Smooth muscle cell of the brain vasculature (primary cell): ENCODE results near the gene RHCE.
"Not testable (repeated sequence)": the region's sequence is repeated elsewhere in the genome, so short reads cannot be mapped to it uniquely, and the experiment has no call there.

ENCODE experiments used
- DNase-seq: peaks from one replicate; pipeline ENCODE4 v3.0.0-alpha.2; 2012; ENCODE audit warnings: low read depth, low spot score

The RHCE gene

DNA sequence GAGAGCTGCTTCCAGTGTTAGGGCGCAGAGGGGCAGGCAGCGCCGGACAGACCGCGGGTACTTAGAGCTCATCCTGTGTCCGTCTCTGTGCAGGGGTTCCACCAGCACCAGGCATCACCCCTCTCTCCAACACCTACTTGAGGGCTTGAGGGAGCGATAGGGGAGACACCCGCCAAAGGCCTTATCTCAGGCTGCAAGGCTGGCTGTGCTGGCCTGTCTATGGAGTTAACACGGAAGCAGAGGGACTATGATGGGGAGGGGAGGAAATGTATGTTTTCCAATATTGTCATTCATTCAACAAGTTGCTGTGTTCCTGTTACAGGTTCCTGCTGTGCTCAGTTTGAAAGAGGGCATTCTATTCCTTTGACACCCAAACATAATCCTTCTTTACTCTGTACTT lies at the start of gene RHCE:
Gene RHCE (minus strand): TSS at position 111 of the 400 bp plus-strand sequence. CDS start 39 bp downstream, at position 72.
- DNase-seq = not testable (repeated sequence)

DNA sequence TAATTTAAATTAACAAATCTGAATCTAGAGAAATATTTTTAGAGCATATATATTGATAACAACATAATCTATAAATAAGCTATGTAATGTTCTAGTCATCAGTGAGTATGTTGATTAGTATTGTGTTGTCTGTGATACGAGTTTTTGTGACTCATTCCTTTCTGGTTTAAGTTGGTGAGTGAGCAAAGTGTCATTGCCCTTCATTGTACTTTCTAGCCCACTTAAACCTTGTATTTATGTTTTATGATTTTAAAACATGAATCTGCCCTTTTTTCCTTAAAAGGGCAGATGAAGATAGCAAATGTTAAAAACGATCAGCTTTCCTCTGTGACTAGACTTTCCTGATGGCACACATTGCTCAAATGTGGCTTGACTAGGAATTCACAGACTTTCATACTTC lies 48.6 kb upstream of the RHCE start:
- no peak for DNase-seq

DNA sequence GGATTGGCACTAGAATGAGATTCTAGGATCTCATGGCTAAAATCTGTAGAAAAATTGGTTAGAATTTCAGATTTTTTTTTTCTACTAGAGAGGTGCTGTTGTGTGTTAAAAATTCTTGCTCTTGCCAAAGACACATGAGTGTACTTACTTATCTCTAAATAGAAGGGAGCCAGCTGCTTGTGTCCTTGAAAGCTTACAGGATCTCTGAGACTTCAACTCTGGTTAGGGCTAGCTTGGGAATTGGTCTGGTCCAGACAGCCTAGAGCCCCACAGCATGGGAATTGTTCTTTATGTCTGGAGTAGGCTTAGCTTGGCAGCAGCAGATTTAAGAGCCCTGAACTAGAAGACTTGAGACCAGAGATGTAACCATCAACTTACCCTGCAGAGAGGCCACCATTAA lies 47.4 kb upstream of the RHCE start:
- DNase-seq = no peak

DNA sequence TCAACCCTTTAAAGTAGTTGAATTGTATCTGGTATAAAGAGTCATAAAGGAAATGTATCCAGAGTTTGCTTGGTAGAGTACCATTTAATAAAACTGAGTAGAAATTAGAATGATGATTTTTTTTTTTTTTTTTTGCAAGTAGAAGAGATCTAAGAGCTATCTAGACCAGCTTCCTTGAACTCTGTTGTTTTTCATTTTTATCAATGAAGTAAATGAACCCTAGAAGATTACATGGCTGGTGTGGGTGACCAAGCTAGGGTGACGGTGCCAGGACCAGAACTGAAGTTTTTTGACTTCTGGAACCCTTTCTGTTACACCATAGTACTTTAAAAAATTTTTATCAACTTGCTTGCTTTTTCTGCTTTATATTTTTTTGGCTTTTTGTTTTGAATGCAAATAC lies 47.0 kb upstream of the RHCE start:
- DNase-seq = no peak

DNA sequence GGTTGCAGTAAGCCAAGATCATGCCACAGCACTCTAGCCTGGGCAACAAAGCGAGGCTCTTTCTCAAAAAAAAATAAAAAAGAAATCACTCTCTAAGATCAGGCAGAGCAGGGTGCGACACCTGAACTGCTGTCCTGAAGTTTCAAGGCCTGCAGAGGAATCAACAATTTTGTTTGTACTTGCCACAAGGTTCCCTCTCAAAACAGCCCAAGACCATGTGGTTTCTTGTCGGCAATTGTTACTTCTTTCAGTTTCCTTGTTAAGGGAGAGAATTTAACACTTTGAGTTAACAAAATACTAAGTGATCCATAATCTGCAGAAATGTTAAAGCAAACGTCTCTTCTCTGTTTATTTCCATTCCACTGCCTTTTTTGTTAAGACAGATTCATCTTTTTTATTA lies 46.6 kb upstream of the RHCE start:
- DNase-seq = no peak

DNA sequence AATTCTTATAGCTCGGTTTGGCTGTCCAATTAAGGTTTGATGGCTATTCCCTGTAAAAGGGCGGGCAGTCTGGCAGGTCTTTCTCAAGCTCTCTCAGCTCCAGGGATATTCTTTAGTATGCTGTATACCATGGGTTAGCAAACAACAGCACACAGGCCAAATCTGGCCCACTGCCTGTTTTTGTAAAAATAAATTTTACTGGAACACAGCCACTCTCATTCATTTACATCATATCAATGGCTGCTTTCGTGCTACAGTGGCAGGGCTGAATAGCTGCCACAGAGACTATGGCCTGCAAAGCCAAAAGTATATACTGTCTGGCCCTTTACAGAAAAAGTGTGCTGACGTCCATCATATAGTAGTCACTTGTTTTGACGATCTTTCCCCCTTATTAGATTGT lies 42.1 kb upstream of the RHCE start:
- no peak for DNase-seq

DNA sequence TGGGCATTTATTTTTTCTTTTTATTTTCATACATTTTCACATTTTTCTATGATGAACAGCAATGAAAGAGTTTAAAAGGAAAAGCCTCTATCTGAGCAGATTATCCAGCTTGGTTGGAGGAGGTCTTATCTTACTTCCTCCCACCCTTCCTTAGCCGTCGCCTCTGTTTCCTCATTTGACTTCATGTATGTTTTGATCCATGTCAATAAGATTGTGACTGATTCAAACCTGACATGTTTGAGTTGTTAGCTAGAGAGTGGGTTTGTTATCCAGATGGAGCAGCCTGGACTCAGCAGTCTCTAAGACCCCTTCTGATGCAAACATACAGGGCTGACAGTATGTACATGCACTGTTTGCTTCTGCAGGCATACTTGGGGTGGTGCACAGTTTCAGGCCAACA lies 41.2 kb upstream of the RHCE start:
- DNase-seq = no peak

DNA sequence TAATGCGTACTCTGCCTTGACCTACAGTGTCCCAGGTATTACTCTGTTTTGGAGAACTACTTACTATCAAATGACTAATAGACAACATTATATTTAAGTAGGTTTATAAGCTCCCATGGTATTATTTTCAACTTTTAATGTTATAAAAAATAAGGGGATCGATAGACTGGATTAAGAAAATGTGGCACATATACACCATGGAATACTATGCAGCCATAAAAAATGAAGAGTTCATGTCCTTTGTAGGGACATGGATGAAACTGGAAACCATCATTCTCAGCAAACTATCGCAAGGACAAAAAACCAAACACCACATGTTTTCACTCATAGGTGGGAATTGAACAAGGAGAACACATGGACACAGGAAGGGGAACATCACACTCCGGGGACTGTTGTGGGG lies 40.2 kb upstream of the RHCE start:
- not testable (repeated sequence) for DNase-seq

DNA sequence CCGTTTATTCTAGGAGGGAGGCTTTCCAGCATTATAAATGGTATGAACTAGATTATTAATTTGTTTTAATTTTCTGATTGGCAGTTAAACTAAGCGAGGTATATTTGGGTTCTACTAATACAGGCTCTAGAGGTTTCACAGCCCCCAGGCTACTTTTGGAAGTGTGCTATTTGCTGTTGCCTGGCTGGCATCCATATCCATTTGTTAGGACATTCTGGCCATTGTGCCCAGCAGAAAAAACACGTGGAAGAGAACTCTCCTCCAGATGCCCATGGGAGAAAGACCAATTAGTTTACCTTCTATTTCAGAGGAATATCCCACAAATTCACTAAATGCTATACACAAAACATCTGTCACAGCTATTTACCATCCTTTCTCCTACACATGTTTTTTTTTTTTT lies 39.4 kb upstream of the RHCE start:
- no peak for DNase-seq

DNA sequence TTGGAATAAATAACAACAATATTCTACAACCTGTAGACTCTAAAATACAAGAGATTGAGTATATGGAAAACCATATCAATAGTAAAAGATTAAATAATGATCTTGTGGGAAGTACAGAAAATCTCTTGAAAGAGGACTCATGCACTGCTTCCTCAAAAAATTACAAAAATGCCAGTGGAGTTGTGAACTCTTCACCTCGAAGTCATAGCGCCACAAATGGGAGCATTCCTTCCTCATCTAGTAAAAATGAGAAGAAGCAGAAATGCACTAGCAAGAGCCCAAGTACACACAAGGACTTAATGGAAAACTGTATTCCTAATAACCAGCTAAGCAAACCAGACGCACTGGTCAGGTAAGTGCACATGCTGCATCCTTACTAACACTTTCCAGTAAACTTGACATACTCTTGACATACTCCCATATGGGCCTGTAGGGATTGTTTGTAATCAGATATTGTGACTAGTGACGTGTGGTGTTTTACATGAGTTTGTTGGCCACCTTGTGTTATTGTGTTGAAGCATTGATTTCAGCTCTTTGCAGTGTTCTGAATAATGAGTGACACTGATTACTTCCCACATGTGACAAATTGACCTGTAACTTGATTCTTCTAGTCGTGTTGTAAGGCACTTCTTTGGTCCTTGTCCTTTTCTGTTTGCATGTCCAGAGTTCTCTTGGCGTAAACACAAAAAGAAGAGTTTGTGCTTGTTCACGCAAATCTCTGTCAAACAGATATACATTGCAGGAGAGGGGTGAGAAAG lies 38.1 kb upstream of the RHCE start:
- no peak for DNase-seq

DNA sequence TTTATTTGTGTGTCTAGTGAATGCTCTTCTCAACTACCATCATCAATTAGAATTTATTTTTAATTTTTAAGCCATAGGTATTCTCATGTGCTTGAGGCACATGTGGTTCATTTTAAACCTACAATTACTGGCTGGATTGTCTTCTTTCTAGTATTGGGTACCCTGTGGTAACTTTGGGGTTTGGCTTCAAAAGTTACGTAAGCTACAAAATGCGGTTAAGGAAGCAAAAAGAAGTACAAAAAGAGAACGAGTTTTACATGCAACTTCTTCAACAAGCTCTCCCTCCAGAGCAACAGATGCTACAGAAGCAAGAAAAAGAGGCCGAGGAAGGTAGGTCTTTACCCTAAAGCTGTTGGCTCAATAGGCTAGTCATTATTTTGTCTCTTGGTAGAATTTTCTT lies 35.9 kb upstream of the RHCE start:
- DNase-seq = no peak

DNA sequence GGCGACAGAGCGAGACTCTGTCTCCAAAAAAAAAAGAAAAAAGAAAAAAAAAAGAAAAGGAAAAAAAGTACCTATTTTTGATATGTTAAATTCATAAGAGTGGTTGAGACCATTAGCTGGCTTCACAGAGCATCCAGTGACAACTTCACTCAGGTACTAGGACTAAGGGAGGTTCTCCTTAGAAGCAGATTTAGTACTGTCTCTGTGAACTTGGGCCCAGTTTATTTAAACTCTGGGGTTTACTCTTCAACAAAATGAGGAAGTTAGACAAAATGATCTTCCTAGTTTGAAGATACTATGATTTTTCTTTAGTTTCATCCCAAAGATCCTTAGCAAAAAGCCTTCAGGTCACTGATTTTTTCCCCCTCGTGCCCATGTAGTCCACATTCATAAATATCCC lies 31.3 kb upstream of the RHCE start:
- no peak for DNase-seq

DNA sequence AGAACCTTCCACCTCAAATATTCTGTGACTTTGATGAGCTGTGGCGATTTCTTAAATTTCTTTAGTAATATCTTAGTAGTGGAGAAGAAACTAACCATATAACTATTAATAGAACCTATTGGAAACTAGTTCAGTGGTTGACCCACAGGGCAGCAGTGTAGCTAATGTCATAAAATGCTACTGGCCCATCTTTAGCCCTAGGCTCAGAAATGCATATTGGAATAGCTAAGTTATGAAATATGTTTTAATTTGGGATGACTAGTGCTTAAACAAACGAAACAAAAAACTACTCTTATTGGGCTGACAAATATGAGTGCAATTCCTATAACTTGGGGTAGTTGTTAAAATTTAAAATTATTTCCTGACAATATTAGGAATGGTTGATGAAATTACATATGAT lies 30.3 kb upstream of the RHCE start:
- DNase-seq = no peak

DNA sequence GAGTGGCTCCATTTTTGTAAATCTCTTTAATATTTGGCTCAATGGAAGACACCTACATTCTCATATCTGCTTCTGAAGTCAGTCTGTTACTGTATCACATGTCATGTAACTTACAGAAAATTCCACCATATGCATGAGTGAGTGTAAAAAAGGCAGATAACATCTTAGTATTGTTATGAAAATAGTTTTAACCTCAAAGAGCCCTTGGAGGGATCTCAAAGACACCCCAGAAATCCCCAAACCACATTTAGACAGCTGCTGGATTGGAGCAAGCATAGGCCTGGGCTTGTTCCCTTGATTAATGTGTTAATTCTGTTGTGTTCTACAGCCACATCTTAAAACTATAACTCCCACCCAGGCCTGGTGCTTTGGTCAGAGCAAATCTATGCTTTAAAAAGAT lies 26.9 kb upstream of the RHCE start:
- no peak for DNase-seq

DNA sequence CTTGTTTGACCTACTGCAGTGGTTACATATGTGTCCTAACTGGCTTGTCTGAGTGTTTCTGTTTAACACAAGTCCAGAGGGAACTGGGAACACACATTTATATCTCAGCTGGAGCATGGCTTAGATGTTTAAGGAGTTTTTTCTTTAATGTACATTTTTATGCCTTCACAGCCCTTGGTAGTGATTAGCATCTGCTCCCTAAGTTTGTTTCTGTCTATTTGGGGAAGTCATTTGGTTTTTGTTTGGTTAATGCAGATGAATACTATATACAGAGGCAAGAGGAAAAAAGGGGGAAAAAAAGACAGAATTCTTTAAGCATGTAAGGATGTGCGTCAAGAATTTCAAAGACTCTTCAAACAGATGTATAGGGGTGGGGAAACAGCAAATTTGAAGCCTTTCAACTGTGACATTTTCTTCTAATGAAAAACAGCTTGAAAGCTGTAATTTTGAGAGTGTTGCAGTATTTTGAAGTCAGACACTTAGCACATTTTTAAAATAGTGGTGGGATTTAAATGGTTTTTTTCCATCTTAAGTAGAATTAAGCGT lies 25.4 kb upstream of the RHCE start:
- DNase-seq = no peak

DNA sequence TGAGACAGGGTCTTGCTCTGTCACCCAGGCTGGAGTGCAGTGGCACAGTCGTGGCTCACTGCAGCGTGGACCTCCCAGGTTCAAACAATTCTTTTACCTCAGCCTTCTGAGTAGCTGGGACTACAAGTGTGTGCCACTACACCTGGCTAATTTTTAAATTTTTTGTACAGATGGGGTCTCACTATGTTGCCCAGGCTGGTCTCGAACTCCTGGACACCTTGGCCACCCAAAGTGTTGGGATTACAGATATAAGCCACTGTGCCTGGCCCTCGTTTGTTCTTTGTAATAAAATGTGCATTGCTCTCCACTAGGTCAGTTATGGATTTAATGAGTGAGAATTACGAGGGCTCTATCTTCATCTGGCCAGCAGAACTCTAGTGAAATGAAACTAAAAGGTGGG lies 24.0 kb upstream of the RHCE start:
- not testable (repeated sequence) for DNase-seq

DNA sequence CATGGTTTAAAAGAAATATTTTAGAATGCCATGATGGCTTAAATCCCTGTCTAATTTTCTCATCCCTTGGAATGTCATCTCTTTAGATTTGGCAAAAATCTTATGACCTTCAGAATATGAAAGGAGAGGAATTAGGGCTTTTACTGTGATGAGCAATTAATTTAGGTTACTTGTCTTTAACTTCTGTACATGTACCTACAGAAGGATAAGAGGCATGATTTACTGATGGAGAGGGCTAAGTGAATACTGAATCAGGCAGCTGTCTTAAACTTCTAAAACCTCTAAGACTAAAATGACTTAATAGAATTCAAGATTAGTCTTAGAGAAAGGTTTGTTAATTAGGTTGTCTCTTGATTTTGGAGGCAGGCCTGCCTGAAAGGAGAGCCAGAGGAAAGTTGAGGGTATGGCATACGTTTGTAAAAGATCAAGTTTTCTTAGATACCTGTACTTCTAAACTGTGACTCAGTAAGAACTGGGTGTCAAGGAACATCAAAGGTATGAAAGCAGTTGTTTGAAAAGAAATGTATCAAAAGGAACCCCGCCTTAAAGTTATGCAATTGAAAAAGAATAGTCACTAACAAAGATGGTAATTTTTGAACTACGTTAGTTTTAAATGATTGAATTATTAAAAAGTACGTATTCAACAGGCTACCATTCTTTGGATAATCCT lies 22.5 kb upstream of the RHCE start:
- DNase-seq = no peak

DNA sequence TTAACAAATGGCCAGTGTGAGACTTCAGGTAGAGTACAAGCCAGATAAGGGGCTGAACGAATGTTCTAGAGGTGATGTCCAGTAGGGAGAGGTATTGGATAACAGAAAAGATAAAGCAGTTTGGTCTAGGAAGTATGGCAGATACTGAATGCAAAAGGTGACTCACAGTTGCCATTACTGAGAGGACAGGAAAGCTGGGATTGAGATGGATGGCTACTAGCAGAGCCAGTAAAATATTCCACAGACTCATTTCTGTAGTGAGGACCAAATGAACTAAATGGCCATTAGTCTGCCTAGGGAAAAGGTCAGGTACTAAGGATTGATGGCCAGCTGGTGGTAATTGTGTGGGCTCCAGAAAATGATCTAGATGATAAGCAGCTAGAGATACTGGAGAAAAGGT lies 21.6 kb upstream of the RHCE start:
- no peak for DNase-seq

DNA sequence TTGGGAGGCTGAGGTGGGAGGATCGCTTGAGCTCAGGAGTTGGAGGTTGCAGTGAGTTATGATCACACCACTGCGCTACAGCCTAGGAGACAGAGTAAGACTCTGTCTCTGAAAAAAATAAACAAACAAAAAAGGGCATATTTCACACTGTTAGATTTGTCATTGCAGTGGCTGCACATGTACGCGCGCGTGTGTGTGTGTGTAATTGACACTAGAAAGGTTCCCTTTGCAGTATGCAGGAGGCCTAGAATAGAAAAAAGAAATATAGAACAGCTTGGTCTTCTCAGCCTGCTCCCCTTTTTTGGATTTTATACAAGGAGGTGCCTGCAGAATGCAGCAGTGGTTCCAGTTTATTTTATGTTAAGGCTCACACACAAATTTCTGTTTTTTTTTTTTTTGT lies 18.7 kb upstream of the RHCE start:
- no peak for DNase-seq

DNA sequence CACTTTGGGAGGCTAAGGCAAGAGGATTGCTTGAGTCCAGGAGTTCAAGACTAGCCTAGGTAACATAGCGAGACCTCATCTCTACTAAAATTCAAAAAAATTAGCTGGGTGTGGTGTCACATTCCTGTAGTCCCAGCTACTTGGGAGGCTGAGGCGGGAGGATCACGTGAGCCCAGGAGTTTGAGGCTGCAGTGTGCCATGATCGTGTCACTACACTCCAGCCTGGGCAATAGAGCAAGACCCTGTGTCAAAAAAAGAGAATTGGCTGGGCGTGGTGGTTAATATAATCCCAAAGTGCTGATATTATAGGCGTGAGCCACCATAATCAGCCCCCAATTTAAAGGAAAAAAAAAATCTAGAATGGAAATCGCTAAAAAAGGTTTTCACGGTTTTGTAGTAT lies 17.0 kb upstream of the RHCE start:
- no peak for DNase-seq

DNA sequence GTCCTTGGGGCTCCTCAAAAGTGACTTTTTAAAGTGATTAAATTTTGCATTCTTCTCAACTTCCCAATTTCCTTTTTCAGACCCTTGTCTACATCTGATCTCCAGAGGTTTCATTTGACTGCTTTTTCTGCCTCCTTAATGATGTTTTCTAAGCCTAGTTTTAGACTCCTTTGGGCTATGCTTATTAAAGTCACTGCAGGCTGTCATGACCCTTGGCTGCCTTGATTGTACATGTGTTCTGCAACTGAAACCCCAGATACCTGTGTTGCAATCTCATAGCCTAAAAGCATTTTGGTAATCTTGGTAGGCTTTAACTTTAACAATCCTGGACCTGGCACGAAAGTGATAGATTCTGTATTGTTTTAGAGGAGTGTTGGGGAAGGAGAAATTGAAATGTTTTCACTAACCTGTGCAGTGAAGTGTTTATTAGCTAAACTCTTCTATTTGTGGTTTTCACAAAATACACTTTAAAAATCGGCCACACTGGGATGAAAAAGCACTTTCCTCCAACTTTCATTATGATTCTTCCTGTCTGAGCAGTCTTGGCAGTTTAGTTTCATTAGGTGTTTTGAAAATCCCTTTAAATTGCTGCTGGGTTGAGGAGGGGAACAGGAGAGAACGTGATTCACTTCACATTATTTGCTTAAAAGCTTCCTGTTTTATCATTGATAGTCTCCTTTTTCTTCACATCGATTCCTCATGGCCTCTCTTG lies 14.9 kb upstream of the RHCE start:
- no peak for DNase-seq

DNA sequence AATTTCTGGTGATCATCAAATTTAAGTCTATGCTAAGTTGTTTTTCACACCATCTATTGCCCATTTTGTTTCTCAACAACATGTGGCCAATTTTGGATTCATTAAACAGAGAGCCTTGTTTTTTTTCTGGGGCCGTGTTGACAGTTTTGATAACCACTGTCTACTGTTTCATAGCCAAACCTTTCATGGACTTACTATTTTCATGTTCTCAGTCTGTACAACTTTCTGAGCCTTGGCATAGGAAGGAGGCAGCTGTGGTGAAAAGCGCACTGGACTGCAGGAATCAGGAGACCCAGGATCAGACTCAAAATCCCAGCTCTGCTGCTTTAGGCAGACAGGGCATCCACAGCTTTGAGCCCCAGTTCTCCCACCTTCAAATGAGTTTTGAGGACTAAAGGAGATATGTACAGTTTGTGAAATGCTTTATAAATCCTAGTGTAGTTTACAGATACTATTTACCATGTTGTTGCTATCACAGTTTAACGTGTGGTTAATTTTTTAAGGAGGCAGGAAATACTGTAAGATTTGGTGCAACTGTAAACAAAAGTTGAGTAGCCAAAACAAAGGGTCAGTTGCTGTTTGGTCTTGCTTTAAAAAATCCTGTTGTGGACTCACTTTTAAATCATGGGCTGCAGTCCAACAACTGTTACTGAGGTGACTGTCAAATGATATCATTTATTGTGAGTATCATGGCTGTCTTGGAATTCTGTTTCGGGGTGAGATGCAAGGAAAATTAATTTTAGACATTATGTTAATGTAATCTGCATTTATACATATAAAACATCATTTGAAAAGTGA lies 13.0 kb upstream of the RHCE start:
- no peak for DNase-seq
